IPS DF 19.7 (cell line): Measurements from ENCODE around the gene CUTC.
"Not testable (repeated sequence)": the region's sequence is repeated elsewhere in the genome, so short reads cannot be mapped to it uniquely, and the experiment has no call there.

Experiments used
- DNase-seq: peaks from one replicate; pipeline ENCODE4 v3.0.0-alpha.2; 2013; ENCODE audit warnings: low read depth, low spot score

CUTC gene, protein sequence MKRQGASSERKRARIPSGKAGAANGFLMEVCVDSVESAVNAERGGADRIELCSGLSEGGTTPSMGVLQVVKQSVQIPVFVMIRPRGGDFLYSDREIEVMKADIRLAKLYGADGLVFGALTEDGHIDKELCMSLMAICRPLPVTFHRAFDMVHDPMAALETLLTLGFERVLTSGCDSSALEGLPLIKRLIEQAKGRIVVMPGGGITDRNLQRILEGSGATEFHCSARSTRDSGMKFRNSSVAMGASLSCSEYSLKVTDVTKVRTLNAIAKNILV

DNA sequence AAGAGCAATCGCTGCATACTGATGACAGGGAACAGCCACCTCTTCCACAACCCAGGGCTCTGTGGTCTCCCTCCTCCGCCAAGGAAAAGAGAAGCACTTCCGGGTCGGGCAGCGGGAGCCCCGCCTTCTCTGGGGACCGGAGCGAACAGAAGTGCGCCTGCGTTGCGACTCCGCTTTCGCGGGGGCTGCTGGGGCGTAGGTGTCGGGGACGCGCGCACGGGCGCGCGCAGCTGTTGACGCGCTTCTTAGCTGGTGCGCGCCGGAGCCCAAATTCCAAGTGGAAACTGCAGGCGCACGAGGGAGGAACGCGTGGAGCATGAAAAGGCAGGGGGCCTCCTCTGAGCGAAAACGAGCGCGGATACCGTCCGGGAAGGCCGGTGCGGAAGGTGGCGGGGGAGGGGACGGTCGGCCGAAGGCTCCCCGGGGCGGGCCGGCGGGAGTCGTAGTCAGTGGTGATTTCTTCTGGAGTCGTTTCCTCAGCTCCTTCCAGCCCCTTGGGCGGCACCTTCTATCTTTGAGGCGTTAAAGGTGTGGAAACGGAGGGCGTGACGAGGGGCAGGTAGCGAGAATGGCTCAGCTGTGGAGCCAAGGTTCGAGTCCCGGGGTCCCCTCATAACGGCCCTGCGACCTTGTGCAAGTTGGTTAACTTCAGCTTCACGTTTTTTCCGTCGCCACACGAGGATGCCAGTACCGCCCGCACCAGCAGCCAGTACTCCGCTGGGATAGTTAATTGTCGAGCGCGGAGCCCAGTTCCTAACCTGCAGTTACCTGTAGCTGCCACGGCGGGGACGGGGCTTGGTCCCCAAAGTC is at the start of gene CUTC, which contains the start of gene COX15:
CUTC (plus strand) TSS at position 202 of the 810 bp plus-strand sequence; CDS start at position 317, 115 bp downstream.
COX15 (minus strand) TSS at position 95 of the 810 bp plus-strand sequence; CDS start at position 17, 78 bp downstream.
- DNase-seq = peak; percentile 93

DNA sequence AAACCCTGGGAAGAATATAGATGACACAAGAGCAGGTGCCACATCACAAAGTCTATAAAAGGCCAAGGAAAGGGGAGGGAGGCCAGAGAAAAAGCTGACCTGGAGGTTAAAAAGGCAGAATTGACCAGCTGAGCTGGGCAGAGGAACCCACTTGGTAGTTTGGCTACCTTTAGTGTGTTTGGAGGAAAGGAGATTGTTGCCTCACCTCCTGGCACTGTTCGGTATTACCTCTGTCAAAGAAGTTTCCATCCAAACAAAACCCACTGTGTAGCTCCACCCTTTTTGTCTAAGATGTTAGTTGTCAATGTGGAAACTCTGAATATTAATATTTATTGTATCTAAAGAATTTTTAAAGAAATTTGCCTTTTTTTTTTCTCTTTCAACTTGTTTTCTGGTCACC is 49.3 kb upstream of the CUTC start:
- no peak for DNase-seq

DNA sequence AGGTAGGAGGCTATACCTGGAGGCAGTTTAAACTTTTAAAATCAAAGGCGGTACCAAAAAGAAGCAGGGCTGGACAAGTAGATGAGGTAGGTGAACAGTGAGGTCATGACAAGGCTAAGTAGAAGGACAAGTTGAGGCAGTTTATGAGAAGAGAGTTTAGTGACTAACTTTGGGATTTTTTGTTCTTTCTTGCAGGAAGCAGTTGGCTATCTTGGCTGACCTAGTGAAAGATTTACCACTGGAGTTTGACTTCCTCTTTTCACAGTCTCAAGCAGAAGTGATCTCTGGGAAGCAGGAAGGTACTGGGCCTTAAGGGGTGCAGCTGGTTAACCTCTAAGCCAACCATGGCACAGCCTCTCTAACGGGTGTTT is 46.5 kb upstream of the CUTC start:
- no peak for DNase-seq

DNA sequence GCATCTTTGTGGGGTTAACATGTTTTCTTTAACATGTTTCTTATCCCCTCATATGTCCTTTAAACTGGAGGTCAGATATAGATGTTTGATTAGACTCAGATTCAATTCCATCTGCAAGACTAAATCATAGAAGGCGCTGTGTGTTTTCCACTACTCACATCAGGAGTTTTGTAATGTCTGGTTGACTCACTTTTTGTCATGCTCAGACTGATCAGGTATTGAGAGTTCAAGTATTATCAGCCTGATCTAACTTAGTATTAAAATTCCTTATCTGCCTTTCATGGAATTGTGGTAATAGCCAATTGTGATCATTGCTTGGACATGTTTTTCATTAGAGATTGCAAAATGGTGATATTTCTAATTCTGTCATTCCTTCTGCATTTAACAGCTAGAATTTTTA is 42.6 kb upstream of the CUTC start:
- no peak for DNase-seq

DNA sequence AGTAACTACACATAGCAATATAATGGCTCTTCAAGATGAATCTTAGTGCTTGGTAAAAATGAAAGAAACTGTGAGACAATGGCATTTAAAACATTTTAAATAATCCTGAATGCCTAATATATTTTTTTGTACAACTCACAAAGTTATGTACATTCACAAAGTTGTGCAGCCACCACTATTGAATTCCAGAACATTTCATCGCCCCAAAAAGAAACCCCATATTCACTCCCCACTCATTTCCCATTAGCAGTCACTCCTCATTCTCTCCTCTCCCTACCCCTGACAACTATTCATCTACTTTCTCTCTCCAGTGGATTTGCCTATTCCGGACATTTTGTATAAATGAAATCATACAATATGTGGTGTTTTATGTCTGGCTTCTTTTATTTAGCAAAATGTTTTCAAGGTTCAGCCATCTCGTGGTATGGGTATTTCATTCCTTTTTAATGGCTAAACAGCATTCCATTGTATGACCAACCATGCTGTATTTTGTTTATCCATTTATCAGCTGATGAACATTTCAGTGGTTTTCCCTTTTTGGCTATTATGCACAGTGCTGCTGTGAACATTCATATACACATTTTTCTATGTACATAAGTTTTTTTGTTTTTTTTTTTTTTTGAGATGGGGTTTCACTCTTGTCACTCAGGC is 38.0 kb upstream of the CUTC start:
- DNase-seq = no peak

DNA sequence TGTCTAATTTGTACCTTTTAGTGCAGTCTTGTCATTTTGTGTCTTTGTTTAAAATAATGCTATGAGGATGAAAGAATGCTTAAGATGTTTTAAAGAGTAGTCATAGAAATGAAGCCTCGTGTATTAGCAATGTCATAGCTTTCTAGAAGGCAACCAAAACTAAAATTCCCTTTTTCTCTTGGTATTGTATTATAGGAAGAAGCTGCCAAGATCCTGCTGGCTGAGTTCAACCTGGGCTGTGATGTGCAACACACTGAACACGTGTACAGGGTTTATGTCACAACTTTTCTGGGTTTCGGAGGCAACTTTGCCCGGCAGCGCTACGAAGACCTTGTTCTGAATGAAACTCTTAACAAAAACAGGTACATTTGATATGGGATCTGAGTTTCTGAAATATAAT is 36.3 kb upstream of the CUTC start:
- no peak for DNase-seq

DNA sequence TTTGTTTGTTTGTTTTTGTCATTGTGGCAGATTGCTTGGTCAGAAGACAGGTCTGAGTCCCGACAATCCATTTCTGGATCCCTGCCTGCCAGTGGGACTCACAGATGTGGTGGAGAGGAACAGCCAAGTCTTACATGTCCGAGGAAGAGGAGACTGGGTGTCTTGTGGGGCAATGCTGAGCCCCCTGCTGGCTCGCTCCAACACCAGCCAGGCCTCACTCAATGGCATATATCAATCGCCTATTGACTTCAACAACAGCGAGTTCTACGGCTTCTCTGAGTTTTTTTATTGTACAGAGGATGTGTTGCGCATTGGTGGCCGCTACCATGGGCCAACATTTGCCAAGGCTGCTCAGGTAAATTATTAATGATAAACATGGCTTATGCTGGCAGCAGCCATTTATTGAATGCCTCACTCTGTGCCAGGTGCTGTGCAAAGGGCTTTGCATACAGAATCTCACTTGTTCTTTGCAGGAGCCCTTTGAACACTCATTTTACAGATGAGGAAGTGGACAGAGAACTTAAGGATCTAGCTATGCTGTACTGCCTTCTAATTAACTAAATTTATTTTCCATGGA is 33.4 kb upstream of the CUTC start:
- no peak for DNase-seq

DNA sequence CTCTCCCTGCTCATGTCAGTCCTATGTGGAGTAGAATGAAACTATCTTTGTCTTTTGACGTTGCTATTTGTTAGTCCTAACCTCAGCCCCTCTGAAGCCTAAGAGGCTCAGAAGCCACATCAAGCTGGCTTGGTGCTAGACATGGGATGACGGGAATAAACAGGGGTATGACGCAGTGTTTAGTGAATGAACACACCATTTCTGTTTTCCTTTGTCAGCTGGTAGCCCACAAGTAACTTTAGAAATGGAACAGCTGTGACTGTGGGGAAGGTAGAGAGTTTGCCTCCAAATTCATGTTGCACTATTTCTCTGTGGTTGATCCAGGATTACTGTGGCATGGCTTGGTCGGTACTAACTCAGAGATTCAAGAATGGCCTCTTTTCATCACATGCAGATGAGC is 31.4 kb upstream of the CUTC start:
- DNase-seq = no peak

DNA sequence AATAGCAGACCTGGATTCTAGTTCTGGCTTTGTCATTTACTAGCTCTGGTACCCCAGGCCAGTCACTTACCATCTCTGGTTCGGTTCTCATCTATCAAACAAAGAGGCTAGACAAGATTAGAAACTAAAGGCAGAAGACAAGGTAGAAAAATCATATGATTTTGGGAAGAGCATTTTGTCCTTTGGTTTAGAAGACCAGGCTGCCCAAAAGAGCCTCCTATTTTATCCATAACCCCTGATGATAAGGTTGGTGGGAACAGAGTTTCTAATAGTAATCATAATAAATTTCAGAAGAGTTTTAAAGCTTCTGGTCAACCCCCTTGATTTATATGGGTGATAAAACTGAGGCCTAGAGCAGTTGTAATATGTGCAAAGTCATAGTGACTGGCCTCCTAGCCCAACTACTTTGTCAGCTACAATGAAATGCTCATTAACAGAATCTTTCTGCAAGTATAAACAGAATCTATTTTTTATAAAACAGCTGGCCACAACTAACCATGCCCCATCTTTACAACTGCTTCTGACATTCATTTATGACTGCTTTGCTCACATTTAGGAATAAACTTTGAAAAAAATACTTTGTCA is 23.5 kb upstream of the CUTC start:
- DNase-seq = no peak

DNA sequence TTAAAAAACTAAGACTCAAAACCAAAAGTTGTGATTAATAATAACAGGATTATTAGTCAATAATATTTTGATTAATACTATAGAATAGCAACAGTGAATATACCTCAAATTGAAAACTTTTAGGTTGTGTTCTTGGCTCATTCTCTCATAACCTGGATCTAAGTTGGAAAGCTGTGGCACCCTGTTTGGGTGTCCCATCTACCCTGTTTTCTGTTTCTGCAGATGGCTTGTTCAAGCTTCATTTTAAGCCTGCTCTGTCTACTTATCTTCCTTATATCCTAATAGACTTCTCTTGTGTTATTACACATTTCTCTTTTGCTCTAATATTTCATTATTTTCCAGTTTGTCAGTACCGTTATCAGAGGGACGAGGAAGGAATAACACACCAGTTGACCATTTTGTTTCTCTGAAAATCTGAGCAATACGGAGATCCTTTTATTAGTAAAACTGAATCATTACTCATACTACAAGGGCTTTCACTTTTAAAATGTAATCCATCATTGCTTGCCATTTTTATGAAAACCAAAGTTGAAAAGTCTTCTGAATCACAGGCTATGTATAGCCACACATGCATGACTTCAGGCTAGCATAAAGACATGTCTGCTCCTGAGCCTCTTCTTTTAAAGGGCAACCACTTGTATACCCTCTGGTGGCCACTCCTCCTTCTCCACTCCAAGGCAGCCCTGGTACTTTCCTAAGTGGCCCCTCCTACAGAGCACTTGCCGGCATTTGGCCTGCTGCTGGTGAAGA is 22.4 kb upstream of the CUTC start:
- no peak for DNase-seq

DNA sequence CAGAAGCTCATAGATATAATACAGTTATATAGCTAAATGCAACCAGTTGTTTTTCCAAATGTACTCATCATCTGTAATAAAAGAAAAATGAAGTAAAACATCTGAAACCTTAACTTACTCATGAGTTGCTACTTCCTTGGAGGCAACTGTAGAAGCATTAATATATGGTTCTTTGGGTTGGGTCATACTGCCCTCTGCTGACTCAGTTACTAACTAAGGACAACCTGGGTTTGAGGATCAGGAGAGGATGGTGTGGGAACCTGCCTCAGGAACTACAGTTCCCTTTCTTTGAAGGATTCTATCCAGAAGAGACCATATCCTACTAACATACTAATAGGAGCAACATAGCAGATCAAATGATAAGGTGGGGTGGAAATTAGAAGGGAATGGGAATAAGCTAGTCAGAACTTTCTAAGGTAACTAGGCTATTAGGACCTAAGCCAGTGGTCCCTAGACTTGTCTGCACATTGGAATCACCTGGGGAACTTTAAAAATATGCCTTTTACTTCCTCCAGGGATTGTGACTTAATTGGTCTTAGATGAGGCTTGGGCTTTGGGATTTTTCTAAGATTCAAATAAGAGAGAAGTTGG is 20.8 kb upstream of the CUTC start:
- DNase-seq = no peak

DNA sequence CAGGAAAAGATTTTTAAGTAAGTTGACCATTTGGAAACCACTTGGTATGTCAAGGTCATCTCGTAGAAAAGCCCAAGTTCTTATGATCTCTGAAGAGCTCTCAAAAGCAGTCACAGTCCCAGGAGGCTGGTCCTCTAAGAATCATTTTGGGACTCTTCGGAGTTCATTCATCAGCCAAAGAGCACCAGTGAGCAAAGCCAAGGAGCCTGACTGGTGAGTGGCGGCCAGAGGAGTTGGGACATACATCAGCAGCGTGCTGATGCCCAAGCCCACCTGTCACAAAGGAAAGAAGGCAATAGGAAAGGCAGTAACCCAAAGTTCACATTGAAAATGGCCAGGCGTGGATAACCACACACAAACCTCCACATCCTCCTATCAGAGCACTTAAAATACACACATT is 17.6 kb upstream of the CUTC start:
- DNase-seq = no peak

DNA sequence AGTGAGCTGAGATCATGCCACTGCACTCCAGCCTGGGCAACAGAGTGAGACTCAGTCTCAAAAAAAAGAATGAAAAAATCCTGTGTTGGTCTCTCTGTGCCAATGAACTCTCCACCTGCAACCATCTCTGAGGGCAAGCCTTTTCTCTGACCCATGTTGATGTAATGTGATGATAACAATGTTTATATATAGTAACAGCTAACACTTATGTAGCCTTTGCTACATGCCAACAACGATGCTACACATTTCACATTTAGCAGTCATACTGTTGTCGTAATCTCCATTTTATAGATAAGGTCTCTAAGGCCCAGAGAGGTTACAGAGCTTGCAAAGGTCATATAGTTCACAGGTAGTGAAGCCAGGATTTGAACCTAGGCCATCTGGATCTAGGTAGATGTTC is 11.6 kb upstream of the CUTC start:
- DNase-seq = no peak

DNA sequence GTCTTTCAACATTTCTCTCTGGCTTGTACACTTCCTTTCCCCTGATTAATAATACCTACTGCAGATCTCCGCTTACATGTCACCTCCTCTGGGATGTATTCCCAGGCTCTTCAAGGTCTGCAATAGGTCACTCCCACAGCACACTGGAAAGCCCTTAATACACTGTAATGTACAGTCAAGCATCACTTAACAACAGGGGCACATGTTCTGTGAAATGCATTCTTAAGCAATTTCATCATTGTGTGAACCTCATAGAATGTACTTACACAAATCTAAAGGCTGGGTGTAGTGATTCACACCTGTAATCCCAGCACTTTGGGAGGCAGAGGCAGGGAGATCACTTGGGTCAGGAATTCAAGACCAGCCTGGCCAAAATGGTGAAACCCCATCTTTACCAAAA is 2.0 kb upstream of the CUTC start:
- no peak for DNase-seq

DNA sequence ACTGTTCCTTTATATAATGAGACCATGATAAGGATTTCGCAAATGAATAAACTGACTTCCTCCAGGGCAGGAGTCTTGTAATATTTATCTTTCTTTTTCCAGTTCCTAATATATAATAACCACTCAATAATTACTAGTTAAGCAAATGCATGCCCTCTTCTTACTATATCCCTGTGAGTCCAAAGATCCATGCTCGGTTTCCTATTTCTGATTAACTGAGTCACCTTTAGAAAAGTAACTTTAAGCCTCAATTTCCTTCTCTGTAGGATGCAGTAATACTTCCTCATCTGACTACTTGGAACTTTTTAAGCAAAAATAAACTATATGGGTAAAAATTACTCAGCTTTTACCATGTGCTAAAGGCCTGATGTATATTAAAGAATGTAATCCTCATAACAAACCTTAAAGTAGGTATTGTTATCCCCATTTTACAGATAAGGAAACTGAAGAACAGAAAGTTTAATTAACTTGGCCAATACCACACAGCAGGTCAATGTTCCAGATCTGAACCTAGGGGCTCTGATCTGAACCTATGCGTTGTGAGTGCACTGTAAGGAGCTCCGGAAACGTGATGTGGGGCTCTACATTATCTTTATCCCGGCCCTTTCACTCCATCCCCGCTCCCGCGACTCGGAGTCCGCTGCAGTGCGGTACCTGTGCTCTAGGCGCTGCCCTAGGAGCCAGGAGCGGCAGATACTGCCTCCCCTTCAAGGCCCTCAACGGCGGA is 565 bp upstream of the CUTC start:
- DNase-seq = no peak

DNA sequence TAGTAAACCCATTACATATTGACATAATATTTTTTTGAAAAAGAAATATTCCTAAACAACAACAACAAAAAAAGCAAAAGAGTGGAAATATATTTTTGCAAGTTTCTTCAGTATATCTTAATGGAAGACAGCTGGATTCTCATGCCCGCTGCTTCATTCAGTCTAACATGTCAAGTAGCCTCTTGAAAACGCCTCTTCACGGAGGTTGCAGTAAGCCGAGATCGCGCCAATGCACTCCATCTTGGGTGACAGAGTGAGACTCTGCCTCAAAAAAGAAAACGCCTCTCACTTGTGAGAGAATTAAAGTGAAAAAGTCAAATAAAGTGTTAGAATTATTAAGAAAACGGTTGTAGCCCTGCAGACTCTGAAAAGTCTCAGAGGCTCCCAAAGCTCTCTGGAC is 1.3 kb downstream of the CUTC start:
- DNase-seq = no peak

DNA sequence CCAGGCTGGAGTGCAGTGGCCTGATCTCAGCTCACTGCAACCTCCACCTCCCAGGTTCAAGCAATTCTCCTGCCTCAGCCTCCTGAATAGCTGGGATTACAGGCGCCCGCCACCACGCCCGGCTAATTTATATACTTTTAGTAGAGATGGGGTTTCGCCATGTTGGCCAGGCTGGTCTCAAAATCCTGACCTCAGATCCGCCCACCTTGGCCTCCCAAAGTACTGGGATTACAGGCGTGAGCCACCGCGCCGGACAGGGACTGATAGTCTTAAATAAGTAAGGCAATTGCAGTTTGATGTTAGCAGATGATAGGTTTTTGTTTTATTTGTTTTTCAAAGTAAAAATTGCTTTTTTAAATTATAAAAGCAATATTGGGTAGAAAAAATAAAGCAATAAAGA is 2.1 kb downstream of the CUTC start:
- DNase-seq = not testable (repeated sequence)

DNA sequence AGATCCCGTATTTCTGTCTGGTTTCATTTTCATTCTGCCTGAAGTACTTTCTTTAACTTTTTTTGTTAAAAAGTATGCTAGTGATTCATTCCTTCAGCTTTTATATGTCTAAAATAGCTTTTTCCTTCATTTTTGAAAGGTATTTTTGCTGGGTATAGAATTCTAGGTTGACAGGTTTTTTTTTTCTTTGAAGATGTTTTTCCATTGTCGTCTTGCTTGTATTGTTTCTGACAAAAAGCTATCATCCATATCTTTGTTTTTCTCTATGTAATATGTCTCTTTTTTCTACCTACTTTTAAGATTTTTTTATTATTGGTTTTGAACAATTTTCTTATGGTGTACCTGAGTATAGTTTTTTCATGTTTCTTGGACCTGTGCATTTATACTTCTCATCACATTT is 8.2 kb downstream of the CUTC start:
- no peak for DNase-seq

DNA sequence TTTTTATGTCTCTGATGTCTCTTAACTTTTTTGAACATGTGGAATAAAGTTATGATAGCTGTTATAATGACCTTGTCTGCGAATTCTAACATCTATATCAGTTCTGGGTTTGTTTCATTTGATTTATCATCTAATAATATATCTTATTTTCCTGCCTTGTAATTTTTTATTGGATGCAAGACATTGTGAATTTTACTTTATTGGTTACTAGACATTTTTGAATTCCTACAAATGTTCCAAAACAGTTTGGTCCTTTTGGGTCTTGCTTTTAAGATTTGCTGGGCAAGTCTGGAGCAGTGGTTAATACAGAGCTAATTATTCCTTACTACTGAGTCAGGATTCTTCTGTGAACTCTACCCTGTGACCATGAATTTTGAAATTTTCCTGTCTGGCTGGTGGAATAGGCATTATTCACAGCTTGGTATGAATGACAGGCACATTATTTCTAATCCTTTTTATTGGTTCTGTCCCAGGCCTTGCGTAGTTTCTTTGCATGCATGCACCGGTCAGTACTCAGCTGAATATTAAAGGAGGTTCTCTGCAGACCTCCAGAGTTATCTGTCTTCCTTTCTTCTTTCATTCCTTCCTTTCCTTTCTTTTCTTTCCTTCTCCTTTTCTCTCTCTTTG is 9.0 kb downstream of the CUTC start:
- no peak for DNase-seq

DNA sequence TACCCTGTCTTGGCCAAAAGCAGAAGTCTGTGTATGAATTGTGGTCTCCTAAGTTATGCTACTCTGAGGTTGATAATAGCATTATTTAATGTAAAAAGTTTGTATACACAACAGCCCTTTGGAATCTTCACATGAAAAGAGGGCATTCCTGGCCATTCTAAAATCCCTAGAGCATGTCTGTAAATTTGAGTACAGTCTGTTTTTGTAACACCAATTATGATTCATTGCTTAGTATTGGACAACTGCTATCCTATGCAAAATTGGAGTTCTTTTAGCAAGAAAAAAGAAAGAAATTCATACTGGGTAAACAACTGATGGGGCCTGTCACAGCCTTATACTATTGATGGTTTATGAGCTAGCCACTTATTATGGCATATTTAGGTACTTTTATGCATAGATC is 10.2 kb downstream of the CUTC start:
- DNase-seq = no peak
